Neural cell (in vitro differentiated cells): Measurements from ENCODE around the gene NANOS3. TPM values are rescaled to one million over a fixed set of nuclear protein-coding genes. Genes with fewer than 3 reads are reported as not detected.

Source experiments
- H2AFZ ChIP-seq: fragments of 200-600, 300-800 bp; sonication (generic), shearing (Covaris generic); 2 replicates; pipeline ENCODE4 v1.6.0; 2014; ENCODE audit warnings: low read depth, mild to moderate bottlenecking, antibody characterized with exemption, low read length, moderate library complexity
- H3F3A ChIP-seq: fragments of 200-600 bp; shearing (Covaris generic); 2 replicates; pipeline ENCODE4 v1.6.1; 2016; ENCODE audit warnings: mild to moderate bottlenecking, moderate library complexity, mixed read lengths, antibody characterized with exemption, low read length; ENCODE audit not compliant: insufficient read depth, poor library complexity, severe bottlenecking
- H3K27ac ChIP-seq: fragments of 200-600, 300-800 bp; sonication (generic), shearing (Covaris generic); 2 replicates; pipeline ENCODE4 v1.5.1; 2014; ENCODE audit warnings: mild to moderate bottlenecking, low read length, moderate library complexity
- H3K27me3 ChIP-seq: fragments of 300-800, 200-600 bp; sonication (generic), shearing (Covaris generic); 2 replicates; pipeline ENCODE4 v1.6.0; 2014; ENCODE audit warnings: mild to moderate bottlenecking, low read depth, low read length, moderate library complexity; ENCODE audit not compliant: insufficient read depth
- H3K36me3 ChIP-seq: fragments of 300-800, 200-600 bp; sonication (generic), shearing (Covaris generic); 2 replicates; pipeline ENCODE4 v1.5.1; 2014; ENCODE audit warnings: mild to moderate bottlenecking, antibody characterized with exemption, low read length, moderate library complexity; ENCODE audit not compliant: insufficient read depth
- H3K4me2 ChIP-seq: fragments of 300-800, 200-600 bp; sonication (generic), shearing (Covaris generic); 2 replicates; pipeline ENCODE4 v1.6.0; 2014; ENCODE audit warnings: mild to moderate bottlenecking, low read length
- H3K4me3 ChIP-seq: fragments of 300-800, 200-600 bp; sonication (generic), shearing (Covaris generic); 2 replicates; pipeline ENCODE4 v1.5.1; 2014; ENCODE audit warnings: mild to moderate bottlenecking, low read length, moderate library complexity
- H3K79me2 ChIP-seq: fragments of 200-600 bp; shearing (Covaris generic); replicated peaks from 2 replicates; pipeline ENCODE4 v1.6.0; 2014; ENCODE audit warnings: mild to moderate bottlenecking, low read length, moderate library complexity; ENCODE audit not compliant: insufficient read depth
- H3K9ac ChIP-seq: fragments of 300-800, 200-600 bp; sonication (generic), shearing (Covaris generic); 2 replicates; pipeline ENCODE4 v1.6.1; 2016; ENCODE audit warnings: mild to moderate bottlenecking, low read length, mixed read lengths
- H3K9me2 ChIP-seq: fragments of 200-600 bp; shearing (Covaris generic); 2 replicates; pipeline ENCODE4 v1.6.1; 2016; ENCODE audit warnings: mild to moderate bottlenecking, low read length, mixed read lengths; ENCODE audit not compliant: insufficient read depth
- H3K9me3 ChIP-seq: fragments of 200-600, 300-800 bp; sonication (generic), shearing (Covaris generic); 2 replicates; pipeline ENCODE4 v1.6.1; 2016; ENCODE audit warnings: mild to moderate bottlenecking, mixed run types, low read length, moderate library complexity, mixed read lengths
- H4K20me1 ChIP-seq: fragments of 200-600 bp; shearing (Covaris generic); 2 replicates; pipeline ENCODE4 v1.6.1; 2016; ENCODE audit warnings: mild to moderate bottlenecking, mixed run types; ENCODE audit not compliant: insufficient read depth
- EZH2 ChIP-seq: fragments of 200-600, 300-800 bp; shearing (Covaris generic), sonication (generic); IDR thresholded peaks from 2 replicates; pipeline ENCODE4 v1.6.1; 2014; ENCODE audit warnings: antibody characterized with exemption, low read length, borderline replicate concordance, mild to moderate bottlenecking; ENCODE audit not compliant: insufficient read depth, poor library complexity, severe bottlenecking
- MXI1 ChIP-seq: fragments of 450-650 bp; conservative IDR thresholded peaks from 2 replicates; pipeline ENCODE4 v1.6.1; 2014; ENCODE audit warnings: antibody characterized with exemption, mild to moderate bottlenecking; ENCODE audit not compliant: poor library complexity, severe bottlenecking
- POLR2AphosphoS5 ChIP-seq: IDR thresholded peaks from 2 replicates; pipeline ENCODE4 v1.6.1; 2012
- RAD21 ChIP-seq: fragments of 450-650 bp; conservative IDR thresholded peaks from 2 replicates; pipeline ENCODE4 v1.6.1; 2014; ENCODE audit warnings: antibody characterized with exemption, mild to moderate bottlenecking, moderate library complexity
- SMC3 ChIP-seq: fragments of 450-650 bp; conservative IDR thresholded peaks from 2 replicates; pipeline ENCODE4 v1.6.1; 2014; ENCODE audit warnings: antibody characterized with exemption, mild to moderate bottlenecking, moderate library complexity; ENCODE audit not compliant: poor library complexity
- TAF1 ChIP-seq: IDR thresholded peaks from 2 replicates; pipeline ENCODE4 v1.6.1; 2012; ENCODE audit warnings: low read depth
- polyA plus RNA-seq: library from polyadenylated mRNA; depleted of rRNA; stranded (reverse); fragments of >200 nt; gene quantifications from 2 replicates; pipeline ENCODE4 v1.2.3, GENCODE V29; 2014
- TF ChIP-seq, protein P1 (sequence below): IDR thresholded peaks from 2 replicates; pipeline ENCODE4 v1.6.1; 2012; ENCODE audit warnings: borderline replicate concordance
- TF ChIP-seq, protein P2 (sequence below): fragments of 450-650 bp; IDR thresholded peaks from 2 replicates; pipeline ENCODE4 v1.5.1; 2014; ENCODE audit warnings: antibody characterized with exemption, mild to moderate bottlenecking, moderate library complexity; ENCODE audit not compliant: poor library complexity, severe bottlenecking

NANOS3 gene
- polyA plus RNA-seq, 1 donor from 2014 or later, result 3.2 TPM

DNA sequence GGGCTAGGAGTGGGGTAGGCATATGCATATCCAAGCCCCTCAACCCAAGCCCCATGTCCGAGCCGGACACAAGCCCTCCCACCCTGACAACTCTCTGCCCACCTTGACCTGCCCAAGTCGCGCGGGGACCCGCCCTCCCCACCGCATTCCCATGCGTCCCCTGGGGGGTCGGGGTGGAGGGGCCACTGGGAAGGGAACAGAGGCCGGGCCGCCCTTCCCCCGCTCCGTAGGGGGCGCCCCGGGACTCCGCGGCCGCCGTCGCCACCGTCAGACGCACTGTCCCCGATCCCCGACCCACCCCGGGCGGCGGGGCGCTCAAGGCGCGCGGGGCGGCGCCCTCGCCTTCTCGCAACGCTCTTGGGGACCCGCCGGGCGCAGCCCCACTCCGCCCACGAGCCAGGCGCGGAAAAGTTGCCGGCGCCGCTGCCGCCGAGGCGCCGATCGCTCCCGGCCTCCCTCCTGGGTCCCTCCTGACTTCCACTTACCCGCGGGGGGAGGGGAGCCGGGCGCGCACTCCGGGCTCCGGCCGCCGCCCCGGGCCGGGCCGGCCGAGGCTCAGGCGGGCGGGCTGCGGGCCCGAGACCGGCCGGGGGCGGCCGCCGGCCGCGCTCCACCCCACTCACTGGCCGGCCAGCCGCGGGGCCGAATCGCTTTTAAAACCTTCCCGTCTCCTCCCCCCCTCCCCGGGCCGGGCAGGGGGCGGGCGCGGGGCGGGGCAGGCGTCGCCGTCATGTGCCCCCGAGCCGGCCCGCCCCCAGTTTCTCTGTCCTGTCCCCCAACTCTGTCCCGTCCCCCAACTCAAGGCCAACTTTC, 34.4 kb upstream of the NANOS3 start:
- no peaks in the 10 kb centered on the region for H3K79me2 ChIP-seq
- H3K27ac ChIP-seq, result no peak overlapping the region
- H2AFZ ChIP-seq, result no peak overlapping the region

DNA sequence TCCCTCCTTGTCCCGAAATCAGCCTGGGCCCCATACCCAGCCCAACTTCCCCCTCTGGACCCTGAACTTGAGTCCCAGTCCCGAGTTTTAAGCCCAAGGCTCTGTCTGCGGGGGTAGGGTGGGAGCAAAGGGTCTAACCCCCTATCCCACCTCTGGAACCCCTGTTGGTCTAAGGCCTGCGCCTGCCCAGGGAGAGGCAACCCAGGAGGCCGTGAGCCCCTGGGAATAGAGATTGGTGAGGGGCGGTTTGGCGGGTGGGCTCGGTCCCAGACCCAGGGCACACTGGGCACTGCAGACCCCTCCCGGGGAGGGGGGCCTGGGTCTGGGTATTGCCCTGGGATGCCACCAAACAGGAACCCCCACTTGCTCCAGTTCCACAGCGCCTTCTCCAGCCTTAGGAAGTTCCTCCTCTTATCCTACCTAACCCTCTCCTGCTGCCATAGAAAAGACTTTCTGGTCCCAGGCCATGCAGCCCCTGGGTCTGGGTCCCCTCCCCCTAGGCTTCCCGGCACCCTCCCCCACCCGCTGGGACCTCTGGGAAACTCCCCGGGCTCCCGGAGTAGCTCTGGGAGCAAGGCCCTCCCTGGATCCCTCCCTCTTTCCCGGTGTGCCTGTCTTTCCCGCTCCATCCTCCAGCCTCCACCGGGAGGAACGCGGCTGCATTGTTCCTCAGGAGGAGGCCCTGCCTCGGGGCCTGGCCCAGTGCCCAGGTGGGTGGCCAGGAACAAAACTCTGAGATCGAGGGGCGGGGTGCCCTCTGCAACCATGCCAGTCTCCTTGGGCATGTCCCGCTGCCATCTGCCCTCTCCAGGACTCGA, 33.6 kb upstream of the NANOS3 start:
- H3K27me3 ChIP-seq, result peaks cover 11% of the 10 kb centered on the region
- no peak overlapping the region for H3K4me3 ChIP-seq
- no peaks in the 10 kb centered on the region for H3K36me3 ChIP-seq
- no peak overlapping the region for H2AFZ ChIP-seq
- no peaks in the 10 kb centered on the region for H3K9me3 ChIP-seq
- H3K9me2 ChIP-seq, result no peaks in the 10 kb centered on the region
- TF ChIP-seq, protein P1, sequence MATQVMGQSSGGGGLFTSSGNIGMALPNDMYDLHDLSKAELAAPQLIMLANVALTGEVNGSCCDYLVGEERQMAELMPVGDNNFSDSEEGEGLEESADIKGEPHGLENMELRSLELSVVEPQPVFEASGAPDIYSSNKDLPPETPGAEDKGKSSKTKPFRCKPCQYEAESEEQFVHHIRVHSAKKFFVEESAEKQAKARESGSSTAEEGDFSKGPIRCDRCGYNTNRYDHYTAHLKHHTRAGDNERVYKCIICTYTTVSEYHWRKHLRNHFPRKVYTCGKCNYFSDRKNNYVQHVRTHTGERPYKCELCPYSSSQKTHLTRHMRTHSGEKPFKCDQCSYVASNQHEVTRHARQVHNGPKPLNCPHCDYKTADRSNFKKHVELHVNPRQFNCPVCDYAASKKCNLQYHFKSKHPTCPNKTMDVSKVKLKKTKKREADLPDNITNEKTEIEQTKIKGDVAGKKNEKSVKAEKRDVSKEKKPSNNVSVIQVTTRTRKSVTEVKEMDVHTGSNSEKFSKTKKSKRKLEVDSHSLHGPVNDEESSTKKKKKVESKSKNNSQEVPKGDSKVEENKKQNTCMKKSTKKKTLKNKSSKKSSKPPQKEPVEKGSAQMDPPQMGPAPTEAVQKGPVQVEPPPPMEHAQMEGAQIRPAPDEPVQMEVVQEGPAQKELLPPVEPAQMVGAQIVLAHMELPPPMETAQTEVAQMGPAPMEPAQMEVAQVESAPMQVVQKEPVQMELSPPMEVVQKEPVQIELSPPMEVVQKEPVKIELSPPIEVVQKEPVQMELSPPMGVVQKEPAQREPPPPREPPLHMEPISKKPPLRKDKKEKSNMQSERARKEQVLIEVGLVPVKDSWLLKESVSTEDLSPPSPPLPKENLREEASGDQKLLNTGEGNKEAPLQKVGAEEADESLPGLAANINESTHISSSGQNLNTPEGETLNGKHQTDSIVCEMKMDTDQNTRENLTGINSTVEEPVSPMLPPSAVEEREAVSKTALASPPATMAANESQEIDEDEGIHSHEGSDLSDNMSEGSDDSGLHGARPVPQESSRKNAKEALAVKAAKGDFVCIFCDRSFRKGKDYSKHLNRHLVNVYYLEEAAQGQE, result no peak
- no peaks in the 10 kb centered on the region for H3F3A ChIP-seq
- H3K4me2 ChIP-seq, result no peak overlapping the region
- no peak overlapping the region for H3K9ac ChIP-seq
- H3K79me2 ChIP-seq, result no peaks in the 10 kb centered on the region
- H3K27ac ChIP-seq, result no peak overlapping the region
- H4K20me1 ChIP-seq, result no peaks in the 10 kb centered on the region

More for the DNA sequence above, 34.4 kb upstream of the NANOS3 start:
- H3K9ac ChIP-seq, result no peak overlapping the region
- H3F3A ChIP-seq, result no peaks in the 10 kb centered on the region
- TF ChIP-seq, protein P2, sequence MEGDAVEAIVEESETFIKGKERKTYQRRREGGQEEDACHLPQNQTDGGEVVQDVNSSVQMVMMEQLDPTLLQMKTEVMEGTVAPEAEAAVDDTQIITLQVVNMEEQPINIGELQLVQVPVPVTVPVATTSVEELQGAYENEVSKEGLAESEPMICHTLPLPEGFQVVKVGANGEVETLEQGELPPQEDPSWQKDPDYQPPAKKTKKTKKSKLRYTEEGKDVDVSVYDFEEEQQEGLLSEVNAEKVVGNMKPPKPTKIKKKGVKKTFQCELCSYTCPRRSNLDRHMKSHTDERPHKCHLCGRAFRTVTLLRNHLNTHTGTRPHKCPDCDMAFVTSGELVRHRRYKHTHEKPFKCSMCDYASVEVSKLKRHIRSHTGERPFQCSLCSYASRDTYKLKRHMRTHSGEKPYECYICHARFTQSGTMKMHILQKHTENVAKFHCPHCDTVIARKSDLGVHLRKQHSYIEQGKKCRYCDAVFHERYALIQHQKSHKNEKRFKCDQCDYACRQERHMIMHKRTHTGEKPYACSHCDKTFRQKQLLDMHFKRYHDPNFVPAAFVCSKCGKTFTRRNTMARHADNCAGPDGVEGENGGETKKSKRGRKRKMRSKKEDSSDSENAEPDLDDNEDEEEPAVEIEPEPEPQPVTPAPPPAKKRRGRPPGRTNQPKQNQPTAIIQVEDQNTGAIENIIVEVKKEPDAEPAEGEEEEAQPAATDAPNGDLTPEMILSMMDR, result peak; percentile 23
- TF ChIP-seq TAF1 (no peak), SMC3 (no peak)
- H4K20me1 ChIP-seq, result no peaks in the 10 kb centered on the region
- no peaks in the 10 kb centered on the region for H3K9me2 ChIP-seq
- H3K9me3 ChIP-seq, result no peaks in the 10 kb centered on the region
- no peaks in the 10 kb centered on the region for H3K36me3 ChIP-seq
- H3K27me3 ChIP-seq, result peaks cover 11% of the 10 kb centered on the region
- H3K4me2 ChIP-seq, result no peak overlapping the region
- H3K4me3 ChIP-seq, result peak overlapping the region; percentile 50

DNA sequence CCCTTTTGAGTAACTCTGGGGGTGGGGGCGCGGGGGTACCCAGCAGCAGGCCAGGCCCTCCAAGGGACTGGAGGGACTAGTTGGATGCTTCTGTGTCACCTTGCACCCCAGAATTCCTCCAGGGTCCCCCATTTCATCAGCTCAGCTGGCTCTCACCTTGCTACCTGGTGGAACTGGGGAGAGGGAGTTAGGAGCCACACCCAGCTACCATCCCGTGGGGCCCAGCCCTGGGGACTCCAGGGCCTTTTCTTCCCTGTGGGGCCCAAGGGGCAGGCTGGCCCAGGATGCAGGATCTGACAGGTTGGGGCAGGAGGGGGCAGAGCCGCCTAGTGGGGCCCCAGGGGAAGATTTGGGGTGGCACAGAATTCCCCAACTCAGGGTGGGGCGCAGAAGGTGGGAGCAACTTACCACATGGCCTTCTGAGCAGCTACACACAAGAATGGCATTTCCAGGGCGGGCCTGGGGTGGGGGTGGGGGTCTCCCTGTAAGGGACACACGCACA, 32.8 kb upstream of the NANOS3 start:
- no peaks in the 10 kb centered on the region for H3K36me3 ChIP-seq
- H3K4me3 ChIP-seq, result no peak overlapping the region
- H3K27me3 ChIP-seq, result peaks cover 11% of the 10 kb centered on the region
- no peaks in the 10 kb centered on the region for H3K9me2 ChIP-seq
- H2AFZ ChIP-seq, result no peak overlapping the region
- H3K27ac ChIP-seq, result no peak overlapping the region
- H3K9ac ChIP-seq, result no peak overlapping the region
- no peaks in the 10 kb centered on the region for H3K79me2 ChIP-seq
- H4K20me1 ChIP-seq, result no peaks in the 10 kb centered on the region
- H3F3A ChIP-seq, result no peaks in the 10 kb centered on the region
- no peaks in the 10 kb centered on the region for H3K9me3 ChIP-seq
- H3K4me2 ChIP-seq, result no peak overlapping the region
- TF ChIP-seq POLR2AphosphoS5 (no peak), MXI1 (no peak), RAD21 (no peak), EZH2 (no peak), SMC3 (no peak)
- TF ChIP-seq, protein P2, result no peak
- TF ChIP-seq, protein P1, result no peak
